Measurements from ENCODE around the gene MROH2B. TPM values are rescaled to one million over a fixed set of nuclear protein-coding genes. Genes with fewer than 3 reads are reported as not detected.

The MROH2B gene
- total and polyA plus RNA-seq, 7 experiments from 2014 or later = not detected

- H3K36me3 ChIP-seq (ENCODE audit: control insufficient read depth in 2 of 3, insufficient read depth in 3 of 3, low read length in 3 of 3) = no peaks in the 10 kb centered on the region
- Mint-ChIP-seq H3K27me3 (peaks cover 0 to 16% (median 10%) of the 10 kb centered on the region in 5 donors), H3K4me3 (no peak overlapping the region), H3K9me3 (peaks cover 0 to 8% (median 4%) of the 10 kb centered on the region in 11 donors), H3K27ac (no peak overlapping the region), H3K36me3 (peaks cover 0 to 3% (median 0%) of the 10 kb centered on the region in 5 donors), H3K4me1 (no peaks in the 10 kb centered on the region)
- no peaks in the 10 kb centered on the region for H3K4me1 ChIP-seq (ENCODE audit: control insufficient read depth in 2 of 2, insufficient read depth in 2 of 2, low read length in 2 of 2)
- no peak overlapping the region for H3K27ac ChIP-seq (ENCODE audit: low read depth, low read length)
- no peaks in the 10 kb centered on the region for H3K27me3 ChIP-seq (ENCODE audit: control insufficient read depth in 2 of 2, insufficient read depth in 2 of 2, low read length in 2 of 2)
- POLR2A ChIA-PET = no interaction called here
- no peaks in the 10 kb centered on the region for H3K9me3 ChIP-seq (ENCODE audit: control insufficient read depth in 2 of 3, low read length in 3 of 3)
- intact Hi-C loops (cut with micrococcal nuclease) = no loop called here
- no peak for DNase-seq
- H3K4me3 ChIP-seq (ENCODE audit: low read length) = no peak overlapping the region
- CTCF ChIA-PET = no interaction called here
- no peak for ATAC-seq
Observed at GRCh38 chr5:40955313-40955712, 115.8 kb downstream of the MROH2B start.

Other genes starting within 250 kb of the MROH2B start
- gene RPL37, start 236.1 kb downstream of the MROH2B start, total RNA-seq = 1,000 to 10,000 TPM; 1,642 to 2,808 (median 2,710) TPM
- gene RPL37, start 236.1 kb downstream of the MROH2B start, polyA plus RNA-seq = 1,000 to 10,000 TPM; 1,657 to 2,827 TPM
- 1 to 10 TPM; 1.2 to 5.3 (median 2.9) TPM for gene CARD6, start 230.0 kb downstream of the MROH2B start, total RNA-seq
- 1 to 10 TPM; 2.3 to 3.2 TPM for gene CARD6, start 230.0 kb downstream of the MROH2B start, polyA plus RNA-seq
- not detected for gene C7, start 161.8 kb downstream of the MROH2B start, total RNA-seq
- gene C7, start 161.8 kb downstream of the MROH2B start, polyA plus RNA-seq = not detected
- not detected for gene C6, start 142.2 kb upstream of the MROH2B start, total RNA-seq
- not detected for gene C6, start 142.2 kb upstream of the MROH2B start, polyA plus RNA-seq